Measurements from ENCODE around the gene CNTNAP2. TPM values are rescaled to one million over a fixed set of nuclear protein-coding genes. Genes with fewer than 3 reads are reported as not detected.

The CNTNAP2 gene
- total RNA-seq, 1 experiment from 2014 or later: 60.0 TPM

DNA sequence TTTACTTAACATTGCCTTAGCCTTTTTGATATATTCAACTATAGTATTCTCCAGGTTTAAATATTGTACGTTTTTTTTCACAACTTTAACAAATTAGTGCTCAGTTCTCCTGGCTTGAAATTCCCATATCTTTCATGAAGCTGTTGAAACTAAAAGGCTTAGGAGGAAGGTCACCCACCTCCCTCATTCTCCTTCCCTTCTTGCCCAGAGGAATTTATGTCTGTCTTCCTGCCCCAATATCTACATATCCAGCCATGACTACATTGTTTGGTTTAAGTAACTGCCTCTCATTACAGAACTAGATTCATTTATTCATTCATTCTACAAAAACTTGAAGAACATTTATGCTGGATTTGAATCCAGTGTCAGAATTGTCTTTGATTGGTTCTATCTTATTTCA, 2219.2 kb downstream of the CNTNAP2 start:
- TF ChIP-seq, protein P1, sequence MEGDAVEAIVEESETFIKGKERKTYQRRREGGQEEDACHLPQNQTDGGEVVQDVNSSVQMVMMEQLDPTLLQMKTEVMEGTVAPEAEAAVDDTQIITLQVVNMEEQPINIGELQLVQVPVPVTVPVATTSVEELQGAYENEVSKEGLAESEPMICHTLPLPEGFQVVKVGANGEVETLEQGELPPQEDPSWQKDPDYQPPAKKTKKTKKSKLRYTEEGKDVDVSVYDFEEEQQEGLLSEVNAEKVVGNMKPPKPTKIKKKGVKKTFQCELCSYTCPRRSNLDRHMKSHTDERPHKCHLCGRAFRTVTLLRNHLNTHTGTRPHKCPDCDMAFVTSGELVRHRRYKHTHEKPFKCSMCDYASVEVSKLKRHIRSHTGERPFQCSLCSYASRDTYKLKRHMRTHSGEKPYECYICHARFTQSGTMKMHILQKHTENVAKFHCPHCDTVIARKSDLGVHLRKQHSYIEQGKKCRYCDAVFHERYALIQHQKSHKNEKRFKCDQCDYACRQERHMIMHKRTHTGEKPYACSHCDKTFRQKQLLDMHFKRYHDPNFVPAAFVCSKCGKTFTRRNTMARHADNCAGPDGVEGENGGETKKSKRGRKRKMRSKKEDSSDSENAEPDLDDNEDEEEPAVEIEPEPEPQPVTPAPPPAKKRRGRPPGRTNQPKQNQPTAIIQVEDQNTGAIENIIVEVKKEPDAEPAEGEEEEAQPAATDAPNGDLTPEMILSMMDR (conservative IDR thresholded peaks at IDR 0.05; ENCODE audit: low read depth, low read length): no peak
- no peak for TF ChIP-seq EZH2 (IDR thresholded peaks at IDR 0.05; ENCODE audit: borderline replicate concordance, low read depth, low read length, poor library complexity, severe bottlenecking)

DNA sequence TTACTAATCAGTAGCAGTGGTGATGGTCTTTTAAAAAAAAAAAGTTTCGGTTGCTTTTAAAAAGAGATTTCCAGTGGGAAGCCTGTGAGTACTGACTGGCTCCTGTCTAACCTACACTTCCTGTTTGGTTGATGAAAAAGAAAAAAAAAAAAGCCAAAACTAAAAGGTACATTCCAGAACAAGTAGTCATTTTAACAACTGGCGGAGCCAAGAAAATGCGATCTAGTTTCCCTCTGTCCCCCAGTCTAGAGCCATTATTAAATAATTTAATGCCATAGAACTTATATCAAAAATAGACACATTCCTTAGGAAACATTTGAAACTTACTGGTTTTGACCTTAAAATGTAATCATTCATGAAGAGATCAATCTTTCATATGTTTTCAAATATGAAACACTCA, 2219.8 kb downstream of the CNTNAP2 start:
- POLR2A ChIA-PET (ENCODE audit: low non-redundant PET): interaction anchor here (0.6 kb wide), 1 partner anchor 459 kb away, joined by 3 read pairs; no protein-coding TSS in a partner anchor
- no TSS peak for BruUV-seq (replicated peaks)
- no peak overlapping the region for H3K27ac ChIP-seq (ENCODE audit: low read depth, low read length, poor library complexity, severe bottlenecking)
- H3K36me3 ChIP-seq (ENCODE audit: insufficient read depth, low read length, poor library complexity, severe bottlenecking): no peaks in the 10 kb centered on the region
- H3K4me3 ChIP-seq (ENCODE audit: low read depth, low read length, poor library complexity, severe bottlenecking): no peak overlapping the region
- TF ChIP-seq, protein P1 (conservative IDR thresholded peaks at IDR 0.05; ENCODE audit: low read depth, low read length): no peak
- no peak for TF ChIP-seq EZH2 (IDR thresholded peaks at IDR 0.05; ENCODE audit: borderline replicate concordance, low read depth, low read length, poor library complexity, severe bottlenecking)
- DNase-seq (ENCODE audit: low spot score): no peak
- H3K27me3 ChIP-seq (replicated peaks; ENCODE audit: insufficient read depth, low read depth, low read length, poor library complexity): no peaks in the 10 kb centered on the region
- no peaks in the 10 kb centered on the region for H3K9me3 ChIP-seq (ENCODE audit: low read depth, low read length, poor library complexity, severe bottlenecking)
- H3K4me1 ChIP-seq (ENCODE audit: insufficient read depth, low read length, poor library complexity, severe bottlenecking): peaks cover 53% of the 10 kb centered on the region
- intact Hi-C loops (cut with micrococcal nuclease; ENCODE audit: unreplicated experiment): loop anchor here (5.0 kb wide), 1 partner anchor 34 kb away; no protein-coding TSS in a partner anchor
- CTCF ChIA-PET: no interaction called here

More for the DNA sequence above, 2219.2 kb downstream of the CNTNAP2 start:
- DNase-seq (ENCODE audit: low spot score): no peak
- ChIA-PET POLR2A (ENCODE audit: low non-redundant PET) (no interaction called here), CTCF (no interaction called here)
- no peak overlapping the region for H3K4me3 ChIP-seq (ENCODE audit: low read depth, low read length, poor library complexity, severe bottlenecking)
- no peaks in the 10 kb centered on the region for H3K27me3 ChIP-seq (replicated peaks; ENCODE audit: insufficient read depth, low read depth, low read length, poor library complexity)
- no peaks in the 10 kb centered on the region for H3K36me3 ChIP-seq (ENCODE audit: insufficient read depth, low read length, poor library complexity, severe bottlenecking)
- peaks cover 53% of the 10 kb centered on the region for H3K4me1 ChIP-seq (ENCODE audit: insufficient read depth, low read length, poor library complexity, severe bottlenecking)
- H3K27ac ChIP-seq (ENCODE audit: low read depth, low read length, poor library complexity, severe bottlenecking): peak overlapping the region; percentile 60
- intact Hi-C loops (cut with micrococcal nuclease; ENCODE audit: unreplicated experiment): loop anchor here (5.0 kb wide), 1 partner anchor 33 kb away; no protein-coding TSS in a partner anchor
- no TSS peak for BruUV-seq (replicated peaks)
- H3K9me3 ChIP-seq (ENCODE audit: low read depth, low read length, poor library complexity, severe bottlenecking): no peaks in the 10 kb centered on the region

DNA sequence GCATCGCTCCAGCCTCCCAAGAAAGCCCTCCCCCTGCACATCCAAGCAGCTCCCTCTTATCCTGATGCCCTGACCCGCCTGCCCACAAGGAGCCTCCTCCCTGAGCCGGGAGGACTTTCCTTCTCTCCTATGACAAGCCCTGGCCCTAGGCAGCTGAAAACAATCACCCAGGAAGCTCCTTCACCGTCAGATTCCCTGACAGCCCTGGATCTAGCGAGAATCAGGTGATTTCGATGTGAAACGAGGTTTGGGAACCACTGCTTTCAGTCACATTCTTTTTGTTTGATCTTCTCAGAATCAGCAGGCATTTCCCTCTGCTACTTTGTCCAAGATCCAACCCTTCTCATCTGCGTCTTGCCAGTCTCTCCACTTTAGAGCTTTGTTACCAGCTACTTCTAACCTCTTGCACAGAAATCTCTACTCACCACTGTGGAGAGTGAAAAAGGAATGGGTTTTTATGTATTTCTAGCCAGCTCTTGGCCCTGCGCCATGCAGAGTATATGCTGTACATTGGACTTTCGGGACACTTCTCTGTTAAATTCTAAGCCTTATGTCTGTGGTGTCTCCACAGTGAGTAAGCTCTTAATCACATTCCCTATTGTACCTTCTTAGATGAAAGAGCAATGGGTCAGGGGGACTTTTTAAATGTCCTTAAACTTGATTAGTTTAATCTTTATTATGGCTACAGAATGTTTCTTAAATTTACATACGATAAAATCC, 2220.8 kb downstream of the CNTNAP2 start:
- intact Hi-C loops (cut with micrococcal nuclease; ENCODE audit: unreplicated experiment): loop anchor here (5.0 kb wide), 1 partner anchor 35 kb away; no protein-coding TSS in a partner anchor
- no peaks in the 10 kb centered on the region for H3K27me3 ChIP-seq (replicated peaks; ENCODE audit: insufficient read depth, low read depth, low read length, poor library complexity)
- DNase-seq (ENCODE audit: low spot score): no peak
- H3K36me3 ChIP-seq (ENCODE audit: insufficient read depth, low read length, poor library complexity, severe bottlenecking): no peaks in the 10 kb centered on the region
- no peak overlapping the region for H3K4me3 ChIP-seq (ENCODE audit: low read depth, low read length, poor library complexity, severe bottlenecking)
- POLR2A ChIA-PET (ENCODE audit: low non-redundant PET): interaction anchor here (0.6 kb wide), 1 partner anchor 460 kb away, joined by 3 read pairs; no protein-coding TSS in a partner anchor
- H3K9me3 ChIP-seq (ENCODE audit: low read depth, low read length, poor library complexity, severe bottlenecking): no peaks in the 10 kb centered on the region
- peaks cover 53% of the 10 kb centered on the region for H3K4me1 ChIP-seq (ENCODE audit: insufficient read depth, low read length, poor library complexity, severe bottlenecking)
- TF ChIP-seq EZH2 (IDR thresholded peaks at IDR 0.05; ENCODE audit: borderline replicate concordance, low read depth, low read length, poor library complexity, severe bottlenecking): no peak
- TF ChIP-seq, protein P1 (conservative IDR thresholded peaks at IDR 0.05; ENCODE audit: low read depth, low read length): no peak
- no TSS peak for BruUV-seq (replicated peaks)
- CTCF ChIA-PET: no interaction called here
- H3K27ac ChIP-seq (ENCODE audit: low read depth, low read length, poor library complexity, severe bottlenecking): no peak overlapping the region
